ENCODE results near the gene NOS3.

DNA sequence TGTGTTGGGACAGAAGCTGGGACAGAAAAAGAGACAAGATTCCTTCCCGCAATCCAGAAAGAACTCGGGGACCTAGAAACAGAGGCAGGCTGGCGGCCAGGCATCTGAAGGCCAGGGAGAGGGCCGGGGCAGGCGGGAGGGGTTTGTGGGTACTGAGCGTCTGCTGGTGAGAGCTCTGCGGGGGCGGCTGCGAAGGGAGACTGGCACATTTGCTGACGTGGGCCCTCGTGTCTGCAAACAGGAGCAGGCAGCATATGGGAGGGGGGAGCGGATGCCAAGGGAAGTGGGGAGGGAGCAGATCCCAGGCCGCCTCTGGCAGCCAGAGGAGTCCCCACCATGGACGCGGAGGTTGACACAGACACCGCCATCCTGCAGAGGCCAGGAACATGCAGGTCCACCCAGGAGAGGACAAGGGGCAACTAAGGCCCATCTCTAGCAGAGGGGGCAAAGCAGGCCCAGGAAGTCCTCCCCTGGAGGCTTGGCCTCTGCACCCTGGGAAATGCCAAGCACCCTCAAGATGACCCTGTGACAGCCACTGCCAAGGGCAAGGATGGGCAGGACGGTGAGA is 44.9 kb upstream of the NOS3 start:
- TF ChIP-seq ZFX (CRISPR knock-in tag; IDR thresholded peaks at IDR 0.05; ENCODE audit: low read depth) (no peak), CTCF (CRISPR knock-in tag; IDR thresholded peaks at IDR 0.05) (no peak), ZNF280D (CRISPR knock-in tag; IDR thresholded peaks at IDR 0.05) (no peak), ZNF609 (CRISPR knock-in tag; IDR thresholded peaks at IDR 0.05; ENCODE audit: borderline replicate concordance) (no peak), ZFP41 (CRISPR knock-in tag; IDR thresholded peaks at IDR 0.05; ENCODE audit: borderline replicate concordance) (no peak), ZBTB49 (CRISPR knock-in tag; IDR thresholded peaks at IDR 0.05; ENCODE audit: borderline replicate concordance) (no peak), ZNF33B (CRISPR knock-in tag; IDR thresholded peaks at IDR 0.05) (no peak), SP1 (IDR thresholded peaks at IDR 0.05) (no peak), SP1 (CRISPR knock-in tag; IDR thresholded peaks at IDR 0.05) (no peak), KAT2B (IDR thresholded peaks at IDR 0.05; ENCODE audit: borderline replicate concordance, low read depth, low read length) (no peak)
- TF ChIP-seq, protein P1, sequence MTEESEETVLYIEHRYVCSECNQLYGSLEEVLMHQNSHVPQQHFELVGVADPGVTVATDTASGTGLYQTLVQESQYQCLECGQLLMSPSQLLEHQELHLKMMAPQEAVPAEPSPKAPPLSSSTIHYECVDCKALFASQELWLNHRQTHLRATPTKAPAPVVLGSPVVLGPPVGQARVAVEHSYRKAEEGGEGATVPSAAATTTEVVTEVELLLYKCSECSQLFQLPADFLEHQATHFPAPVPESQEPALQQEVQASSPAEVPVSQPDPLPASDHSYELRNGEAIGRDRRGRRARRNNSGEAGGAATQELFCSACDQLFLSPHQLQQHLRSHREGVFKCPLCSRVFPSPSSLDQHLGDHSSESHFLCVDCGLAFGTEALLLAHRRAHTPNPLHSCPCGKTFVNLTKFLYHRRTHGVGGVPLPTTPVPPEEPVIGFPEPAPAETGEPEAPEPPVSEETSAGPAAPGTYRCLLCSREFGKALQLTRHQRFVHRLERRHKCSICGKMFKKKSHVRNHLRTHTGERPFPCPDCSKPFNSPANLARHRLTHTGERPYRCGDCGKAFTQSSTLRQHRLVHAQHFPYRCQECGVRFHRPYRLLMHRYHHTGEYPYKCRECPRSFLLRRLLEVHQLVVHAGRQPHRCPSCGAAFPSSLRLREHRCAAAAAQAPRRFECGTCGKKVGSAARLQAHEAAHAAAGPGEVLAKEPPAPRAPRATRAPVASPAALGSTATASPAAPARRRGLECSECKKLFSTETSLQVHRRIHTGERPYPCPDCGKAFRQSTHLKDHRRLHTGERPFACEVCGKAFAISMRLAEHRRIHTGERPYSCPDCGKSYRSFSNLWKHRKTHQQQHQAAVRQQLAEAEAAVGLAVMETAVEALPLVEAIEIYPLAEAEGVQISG (CRISPR knock-in tag; IDR thresholded peaks at IDR 0.05), result no peak
